ENCODE data around the gene CTBP2.
"Not testable (repeated sequence)": the region's sequence is repeated elsewhere in the genome, so short reads cannot be mapped to it uniquely, and the experiment has no call there.

CTBP2 gene

GRCh38 chr10:125064681-125065492, 95.5 kb downstream of the CTBP2 start:
- no peak for DNase-seq (ENCODE audit: low read depth in 3 of 3)

GRCh38 chr10:125063256-125063925, 97.0 kb downstream of the CTBP2 start:
- DNase-seq (ENCODE audit: low read depth in 3 of 3): no peak

DNA sequence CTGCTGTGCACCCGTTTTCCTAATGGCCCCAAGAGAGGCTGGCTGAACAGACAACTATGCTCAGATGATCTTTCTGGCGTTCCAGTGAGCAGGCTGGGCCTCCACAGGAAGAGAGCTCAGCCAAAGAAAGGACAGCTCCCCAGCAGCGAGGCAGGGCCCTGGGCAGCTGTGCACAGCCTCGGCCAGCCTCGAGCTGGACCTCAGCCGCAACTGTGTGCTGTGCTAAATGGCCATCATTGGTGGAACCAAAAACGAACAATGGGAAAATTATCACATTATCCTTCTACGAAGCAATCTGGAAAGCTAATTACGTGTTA, 97.5 kb downstream of the CTBP2 start:
- DNase-seq (ENCODE audit: low read depth in 3 of 3): no peak

- no peak for DNase-seq (ENCODE audit: low read depth in 3 of 3)
Observed at GRCh38 chr10:125062227-125062913, 98.0 kb downstream of the CTBP2 start.

GRCh38 chr10:125061557-125062226, 98.7 kb downstream of the CTBP2 start:
- DNase-seq (ENCODE audit: low read depth in 3 of 3): no peak

DNA sequence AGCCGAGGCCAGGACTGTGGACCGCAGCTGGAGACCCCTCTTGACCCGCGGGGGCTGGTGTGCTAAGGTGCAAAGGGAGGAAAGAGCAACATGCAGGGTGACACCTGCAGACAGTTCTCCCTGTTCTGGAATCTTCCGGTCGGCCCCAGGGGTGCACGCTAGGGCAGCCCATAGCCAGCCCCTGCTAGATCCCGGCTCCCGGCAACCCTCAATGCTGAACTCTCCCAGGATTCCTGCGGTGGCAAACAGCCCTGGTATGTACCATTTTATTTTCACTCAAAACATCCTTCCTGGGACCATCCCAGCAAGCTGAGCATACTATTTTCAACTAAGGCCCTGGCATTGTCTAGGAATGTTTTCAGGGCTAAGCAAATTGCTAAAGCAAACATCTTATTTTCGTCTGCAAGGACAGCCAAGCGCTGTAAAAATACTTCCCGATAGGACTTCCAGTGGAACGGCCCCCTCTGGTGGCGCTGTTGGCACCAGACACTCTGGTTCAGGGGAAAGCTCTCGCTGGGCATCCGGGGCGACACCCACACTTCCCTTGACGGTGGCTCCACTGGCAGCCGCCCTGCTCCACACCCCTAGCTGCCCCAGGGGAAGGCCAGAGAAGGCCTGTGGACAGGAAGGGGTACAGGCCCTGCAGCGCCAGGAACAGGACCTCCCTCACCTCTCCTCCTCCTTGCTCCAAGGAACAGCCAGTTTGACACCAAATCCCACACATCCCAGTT, 99.4 kb downstream of the CTBP2 start:
- peak in 1 of 3 experiments; percentile 9 for DNase-seq (ENCODE audit: low read depth in 3 of 3)

- no peak for DNase-seq (ENCODE audit: low read depth in 3 of 3)
Observed at GRCh38 chr10:125060482-125060825, 99.9 kb downstream of the CTBP2 start.

GRCh38 chr10:125060026-125060425, 100.3 kb downstream of the CTBP2 start:
- DNase-seq (ENCODE audit: low read depth in 3 of 3): no peak

DNA sequence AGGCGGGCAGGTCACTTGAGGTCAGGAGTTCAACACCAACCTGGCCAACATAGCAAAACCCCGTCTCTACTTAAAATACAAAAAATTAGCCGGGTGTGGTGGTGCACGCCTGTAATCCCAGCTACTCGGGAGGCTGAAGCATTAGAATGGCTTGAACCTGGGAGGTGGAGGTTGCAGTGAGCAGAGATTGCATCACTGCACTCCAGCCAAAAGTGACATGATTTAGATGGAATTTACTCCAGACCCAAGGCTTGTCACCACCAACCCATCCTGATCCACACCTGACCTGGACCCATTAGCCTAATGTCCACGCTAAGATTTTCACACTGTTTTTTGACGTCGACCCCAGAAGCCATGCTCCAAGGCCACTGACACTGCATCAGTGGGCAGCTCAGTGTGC, 101.0 kb downstream of the CTBP2 start:
- DNase-seq (ENCODE audit: low read depth in 3 of 3): not testable (repeated sequence)

- DNase-seq (ENCODE audit: low read depth in 3 of 3): no peak
Observed at GRCh38 chr10:125057158-125058001, 103.0 kb downstream of the CTBP2 start.

- no peak for DNase-seq (ENCODE audit: low read depth in 3 of 3)
Observed at GRCh38 chr10:125056161-125057132, 103.9 kb downstream of the CTBP2 start.

- no peak for DNase-seq (ENCODE audit: low read depth in 3 of 3)
Observed at GRCh38 chr10:125055446-125055845, 104.9 kb downstream of the CTBP2 start.

GRCh38 chr10:125054669-125055268, 105.6 kb downstream of the CTBP2 start:
- no peak for DNase-seq (ENCODE audit: low read depth in 3 of 3)

GRCh38 chr10:125054216-125054615, 106.1 kb downstream of the CTBP2 start:
- no peak for DNase-seq (ENCODE audit: low read depth in 3 of 3)

GRCh38 chr10:125052146-125052545, 108.2 kb downstream of the CTBP2 start:
- no peak for DNase-seq (ENCODE audit: low read depth in 3 of 3)

DNA sequence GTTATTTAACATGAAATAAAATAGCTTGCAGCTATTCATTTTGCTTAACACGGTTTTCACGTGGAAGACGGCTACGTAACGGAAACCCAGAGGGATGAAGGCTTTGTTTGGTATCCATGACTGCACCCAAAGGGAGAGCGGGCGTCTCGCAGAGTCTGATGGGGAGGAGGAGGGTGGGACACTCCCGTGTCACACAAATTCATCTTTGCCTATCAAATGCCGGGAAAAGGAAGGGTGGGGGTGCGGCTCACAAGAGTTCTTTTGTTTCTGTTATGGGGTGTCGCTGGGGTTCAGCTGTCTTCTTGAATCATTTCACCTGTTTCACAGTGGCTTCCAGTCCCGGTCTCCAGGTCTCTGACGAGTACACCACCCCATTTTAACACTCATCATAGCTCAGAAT, 110.0 kb downstream of the CTBP2 start:
- no peak for DNase-seq (ENCODE audit: low read depth in 3 of 3)

- DNase-seq (ENCODE audit: low read depth in 3 of 3): no peak
Observed at GRCh38 chr10:125049216-125049881, 111.0 kb downstream of the CTBP2 start.

GRCh38 chr10:125048094-125048864, 112.1 kb downstream of the CTBP2 start:
- peak; percentile 10 to 33 (median 13) for DNase-seq (ENCODE audit: low read depth in 3 of 3)
